Tibial nerve (tissue), 3 donors: ENCODE data around the gene PEX16.

Source experiments
- CTCF ChIP-seq, 5 experiments: fragments of 200-600 bp in 3 of 5; fragments of 450-650 bp in 2 of 5; sonication (generic) in 3 of 5; IDR thresholded peaks; one replicate each; pipeline ENCODE4 v1.5.1; 2016 to 2019; ENCODE audit warnings: antibody characterized with exemption in 5 of 5, mild to moderate bottlenecking in 3 of 5, moderate library complexity in 2 of 5
- POLR2A ChIP-seq, 2 donors: fragments of 450-650 bp; IDR thresholded peaks; one replicate each; pipeline ENCODE4 v1.6.1; 2017; ENCODE audit warnings: antibody characterized with exemption in 2 of 2, mild to moderate bottlenecking in 2 of 2, moderate library complexity in 2 of 2

- TF ChIP-seq CTCF (IDR thresholded peaks at IDR 0.05): no peak
- no peak for TF ChIP-seq POLR2A (IDR thresholded peaks at IDR 0.05)
These were observed 22.2 kb upstream of the PEX16 start for GRCh38 chr11:45939836-45940235.
